Breast epithelium (tissue), 4 donors: ENCODE measurements around the gene DUS1L. TPM values are rescaled to one million over a fixed set of nuclear protein-coding genes. Genes with fewer than 3 reads are reported as not detected.

ENCODE experiments used
- DNase-seq, 2 donors: peaks; one replicate each; pipeline ENCODE4 v3.0.0-alpha.2; 2019; ENCODE audit warnings: low spot score in 2 of 2
- H3K27ac ChIP-seq, 2 donors: fragments of 200-600 bp; sonication (generic) in 1 of 2; one replicate each; pipeline ENCODE4 v1.5.1; 2016 to 2019; ENCODE audit warnings: mild to moderate bottlenecking in 1 of 2
- H3K27me3 ChIP-seq, 2 donors: fragments of 200-600 bp; sonication (generic) in 1 of 2; one replicate each; pipeline versions ENCODE4 v1.5.1 to v1.6.0; 2017 to 2019; ENCODE audit warnings: control low read depth in 1 of 2, mild to moderate bottlenecking in 1 of 2
- H3K36me3 ChIP-seq: fragments of 200-600 bp; one replicate; pipeline ENCODE4 v1.5.1; 2019
- H3K4me1 ChIP-seq, 2 donors: fragments of 200-600 bp; sonication (generic); one replicate each; pipeline ENCODE4 v1.5.1; 2016 to 2019; ENCODE audit warnings: control low read depth in 1 of 2
- H3K4me3 ChIP-seq, 3 donors: fragments of 200-600 bp; sonication (generic); 1 replicate in 2 of 3; 2 replicates in 1 of 3; pipeline ENCODE4 v1.5.1; 2016 to 2019; ENCODE audit warnings: mild to moderate bottlenecking in 3 of 3, moderate library complexity in 2 of 3
- H3K9me3 ChIP-seq, 2 donors: fragments of 200-600 bp; sonication (generic) in 1 of 2; one replicate each; pipeline ENCODE4 v1.5.1; 2016 to 2019; ENCODE audit warnings: control low read depth in 1 of 2
- CTCF ChIP-seq, 3 donors: fragments of 450-650 bp; IDR thresholded peaks; one replicate each; pipeline ENCODE4 v1.5.1; 2016 to 2017; ENCODE audit warnings: antibody characterized with exemption in 3 of 3, mild to moderate bottlenecking in 3 of 3, moderate library complexity in 3 of 3
- POLR2A ChIP-seq: fragments of 450-650 bp; IDR thresholded peaks from one replicate; pipeline ENCODE4 v1.6.1; 2016; ENCODE audit warnings: antibody characterized with exemption, mild to moderate bottlenecking, moderate library complexity
- POLR2AphosphoS5 ChIP-seq, 3 donors: sonication (generic); formaldehyde crosslinking; IDR thresholded peaks; one replicate each; pipeline ENCODE4 v1.6.1; 2017; ENCODE audit warnings: antibody characterized with exemption in 3 of 3
- intact Hi-C: fragments of 100-400 bp; cut with DNase I; formaldehyde crosslinking; loops from one replicate; pipeline ENCODE4 v1.15.1; 2023; ENCODE audit warnings: low total_unique reads
- total RNA-seq, 3 donors: library from RNA; depleted of rRNA; stranded (reverse); fragments of >200 nt; gene quantifications; one replicate each; pipeline ENCODE4 v1.1.0, GENCODE V29; 2016

The DUS1L gene
- total RNA-seq, 3 donors from 2014 or later: 55.0 to 96.4 (median 82.0) TPM

GRCh38 chr17:82047379-82047778, 18.2 kb downstream of the DUS1L start:
- H3K27ac ChIP-seq: no peak overlapping the region
- H3K4me1 ChIP-seq: peaks cover under 1 to 9% of the 10 kb centered on the region in 2 donors
- intact Hi-C loops: no loop called here
- H3K36me3 ChIP-seq: no peaks in the 10 kb centered on the region
- H3K4me3 ChIP-seq: no peak overlapping the region
- no peaks in the 10 kb centered on the region for H3K27me3 ChIP-seq
- no peaks in the 10 kb centered on the region for H3K9me3 ChIP-seq
- no peak for DNase-seq
- TF ChIP-seq CTCF (IDR thresholded peaks at IDR 0.05): no peak
- TF ChIP-seq POLR2AphosphoS5 (IDR thresholded peaks at IDR 0.05): no peak
- no peak for TF ChIP-seq POLR2A

GRCh38 chr17:82046903-82047302, 18.7 kb downstream of the DUS1L start:
- no peak for DNase-seq
- no peaks in the 10 kb centered on the region for H3K9me3 ChIP-seq
- peaks cover 0 to 9% of the 10 kb centered on the region in 2 donors for H3K4me1 ChIP-seq
- no peak overlapping the region for H3K27ac ChIP-seq
- H3K36me3 ChIP-seq: no peaks in the 10 kb centered on the region
- no peak overlapping the region for H3K4me3 ChIP-seq
- intact Hi-C loops: no loop called here
- TF ChIP-seq POLR2AphosphoS5 (IDR thresholded peaks at IDR 0.05) (no peak), CTCF (IDR thresholded peaks at IDR 0.05) (no peak), POLR2A (no peak)
- H3K27me3 ChIP-seq: no peaks in the 10 kb centered on the region

DNA sequence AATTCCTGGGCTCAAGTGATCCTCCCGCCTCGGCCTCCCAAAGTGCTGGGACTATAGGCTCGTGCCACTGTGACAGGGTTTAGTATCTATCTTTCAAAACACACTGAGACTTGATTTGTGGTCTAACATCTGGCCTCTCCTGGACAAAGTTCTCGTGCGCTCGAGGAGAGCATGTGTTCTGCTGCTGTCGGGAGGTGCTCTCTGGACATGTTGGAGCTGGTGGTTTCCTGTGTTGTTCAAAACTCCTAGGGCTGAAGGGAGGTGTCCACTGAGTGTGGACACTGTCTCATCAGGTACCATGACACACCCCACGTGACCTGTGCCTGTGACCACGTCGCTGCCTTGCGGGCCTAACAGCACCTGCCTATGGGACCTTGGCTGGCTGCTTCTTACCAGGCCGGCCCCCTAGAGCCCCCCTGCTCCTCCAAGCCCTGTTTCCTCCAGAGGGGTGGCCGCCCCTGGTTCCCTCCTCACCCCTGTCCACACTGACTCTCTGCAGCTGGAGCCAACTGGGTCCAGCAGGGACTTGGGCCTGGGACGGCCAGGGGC, 19.6 kb downstream of the DUS1L start:
- no peak for DNase-seq
- peaks cover 0 to 9% of the 10 kb centered on the region in 2 donors for H3K4me1 ChIP-seq
- intact Hi-C loops: no loop called here
- H3K27ac ChIP-seq: no peak overlapping the region
- H3K4me3 ChIP-seq: no peak overlapping the region
- H3K9me3 ChIP-seq: no peaks in the 10 kb centered on the region
- no peaks in the 10 kb centered on the region for H3K27me3 ChIP-seq
- H3K36me3 ChIP-seq: no peaks in the 10 kb centered on the region
- no peak for TF ChIP-seq POLR2A
- no peak for TF ChIP-seq CTCF (IDR thresholded peaks at IDR 0.05)
- no peak for TF ChIP-seq POLR2AphosphoS5 (IDR thresholded peaks at IDR 0.05)

DNA sequence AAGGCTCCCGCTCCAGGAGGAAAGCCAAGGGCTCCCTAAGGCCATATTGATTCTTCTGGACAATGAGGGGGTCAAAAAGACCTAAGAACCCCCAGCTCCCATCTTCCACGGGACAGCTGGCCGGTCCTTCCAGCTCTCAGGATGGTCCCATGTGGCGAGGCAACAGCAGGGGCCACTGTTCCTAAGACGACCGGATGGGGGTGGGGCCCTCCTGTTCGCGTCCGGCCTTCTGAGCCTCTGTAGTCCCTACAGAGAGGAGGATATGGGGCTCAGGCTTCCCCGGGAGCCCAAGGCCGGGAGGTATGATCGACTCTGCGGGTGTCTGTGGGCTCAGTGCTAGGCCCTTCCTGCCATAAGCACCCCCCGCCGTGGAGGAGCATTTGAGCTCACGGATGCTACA, 22.1 kb downstream of the DUS1L start:
- intact Hi-C loops: no loop called here
- no peaks in the 10 kb centered on the region for H3K4me1 ChIP-seq
- no peaks in the 10 kb centered on the region for H3K9me3 ChIP-seq
- H3K4me3 ChIP-seq: no peak overlapping the region
- H3K36me3 ChIP-seq: no peaks in the 10 kb centered on the region
- no peak overlapping the region for H3K27ac ChIP-seq
- DNase-seq: no peak
- TF ChIP-seq POLR2A (no peak), CTCF (IDR thresholded peaks at IDR 0.05) (no peak), POLR2AphosphoS5 (IDR thresholded peaks at IDR 0.05) (no peak)
- no peaks in the 10 kb centered on the region for H3K27me3 ChIP-seq

GRCh38 chr17:82042649-82043048, 23.0 kb downstream of the DUS1L start:
- Histone ChIP-seq H3K27me3 (no peaks in the 10 kb centered on the region), H3K4me1 (no peaks in the 10 kb centered on the region), H3K27ac (no peak overlapping the region), H3K36me3 (no peaks in the 10 kb centered on the region), H3K9me3 (no peaks in the 10 kb centered on the region), H3K4me3 (no peak overlapping the region)
- DNase-seq: no peak
- intact Hi-C loops: no loop called here
- TF ChIP-seq POLR2A (no peak), POLR2AphosphoS5 (IDR thresholded peaks at IDR 0.05) (no peak), CTCF (IDR thresholded peaks at IDR 0.05) (no peak)
